T1000 (cell line): ENCODE measurements around the gene ARPC4.
"Not testable (repeated sequence)": the region's sequence is repeated elsewhere in the genome, so short reads cannot be mapped to it uniquely, and the experiment has no call there.

Experiments
- DNase-seq: peaks from one replicate; lab custom pipeline; 2025; ENCODE audit warnings: mixed read lengths; lab: John Stamatoyannopoulos, UW

The ARPC4 gene

GRCh38 chr3:9770276-9770812 lies 22.5 kb upstream of the ARPC4 start:
- DNase-seq: no peak

GRCh38 chr3:9771007-9771406 lies 21.9 kb upstream of the ARPC4 start:
- not testable (repeated sequence) for DNase-seq

- no peak for DNase-seq
Observed at GRCh38 chr3:9776896-9777693, 15.8 kb upstream of the ARPC4 start.

DNA sequence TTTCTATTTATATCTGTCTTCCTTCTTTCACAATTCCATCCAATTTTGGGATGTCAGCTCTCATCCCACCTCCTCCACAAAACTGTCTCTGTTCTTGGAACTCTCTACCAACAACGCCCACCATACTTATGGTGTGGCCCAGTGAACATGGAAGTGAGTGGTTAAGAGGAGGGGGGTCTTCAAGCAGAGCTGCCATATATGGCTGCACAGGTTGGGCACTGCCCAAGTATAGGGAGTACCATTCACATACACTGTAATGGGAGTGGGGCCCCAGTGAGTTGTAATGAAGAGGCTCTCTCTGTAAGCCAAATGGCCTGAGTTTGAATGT lies 15.2 kb upstream of the ARPC4 start:
- DNase-seq: no peak

DNA sequence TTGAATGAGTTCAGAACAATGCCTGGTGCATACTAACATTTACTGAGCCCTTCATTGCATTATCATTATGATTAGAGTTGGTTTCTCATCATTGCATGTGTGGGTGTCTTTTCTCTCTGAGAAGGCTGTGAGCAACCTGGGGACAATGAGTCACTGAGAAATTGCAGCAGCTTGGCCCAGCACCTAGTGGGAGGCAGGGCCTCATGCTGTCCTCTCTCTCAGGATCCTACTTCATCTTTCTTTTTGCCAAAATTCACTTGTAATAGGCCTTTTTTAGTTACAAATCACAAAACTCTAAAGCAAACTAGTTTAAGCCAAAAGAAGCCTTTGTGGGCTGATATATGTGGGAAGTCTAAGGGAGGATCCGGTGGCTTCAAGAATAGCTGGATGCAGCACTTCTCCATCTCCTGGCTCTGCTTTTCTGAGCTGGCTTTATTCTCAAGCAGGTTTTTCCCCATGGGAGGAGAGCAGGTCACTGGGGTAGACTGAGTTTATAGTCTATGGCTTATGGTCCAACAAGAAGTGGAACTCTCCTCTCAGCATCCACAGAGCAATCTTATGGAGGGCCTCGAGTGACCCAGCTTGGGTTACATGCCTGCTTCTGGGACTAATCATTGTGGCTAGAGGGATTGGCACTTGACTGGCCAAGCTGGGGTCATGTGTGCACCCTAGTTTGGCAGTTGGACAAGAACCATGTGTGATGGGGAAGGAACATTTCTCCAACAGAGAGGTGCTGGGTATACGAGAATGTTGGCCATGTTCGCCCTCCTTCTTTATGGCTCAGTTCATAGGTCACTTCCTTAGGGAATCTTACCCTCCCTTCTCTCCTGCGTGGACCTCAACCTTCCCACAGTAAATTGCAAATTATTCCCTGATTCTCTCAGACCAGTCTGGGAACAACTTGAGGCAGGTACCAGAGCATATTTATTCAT lies 14.5 kb upstream of the ARPC4 start:
- DNase-seq: no peak

DNA sequence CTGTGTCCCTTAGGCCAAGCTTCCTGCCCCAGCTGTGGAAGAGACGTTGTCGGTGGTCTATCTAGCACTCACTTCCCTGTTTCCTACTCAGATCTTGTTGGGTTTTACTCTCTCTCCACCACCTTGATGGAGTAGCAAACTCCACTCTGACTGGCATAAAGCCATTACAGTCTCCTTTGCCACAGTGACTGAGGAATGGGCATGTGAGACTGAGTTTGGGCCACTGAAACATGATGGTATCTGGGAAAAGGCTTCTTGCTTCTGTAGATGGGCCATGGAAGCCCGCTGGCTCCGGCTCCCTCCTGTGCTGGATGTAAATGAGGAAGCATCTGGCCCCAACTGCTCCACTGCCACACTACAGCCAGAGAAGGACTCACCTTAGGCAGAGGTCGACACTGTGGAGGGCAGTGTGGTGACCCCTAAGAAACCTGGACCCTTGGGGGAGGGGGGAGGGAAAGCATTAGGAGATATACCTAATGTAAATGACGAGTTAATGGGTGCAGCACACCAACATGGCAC lies 13.7 kb upstream of the ARPC4 start:
- no peak for DNase-seq

DNA sequence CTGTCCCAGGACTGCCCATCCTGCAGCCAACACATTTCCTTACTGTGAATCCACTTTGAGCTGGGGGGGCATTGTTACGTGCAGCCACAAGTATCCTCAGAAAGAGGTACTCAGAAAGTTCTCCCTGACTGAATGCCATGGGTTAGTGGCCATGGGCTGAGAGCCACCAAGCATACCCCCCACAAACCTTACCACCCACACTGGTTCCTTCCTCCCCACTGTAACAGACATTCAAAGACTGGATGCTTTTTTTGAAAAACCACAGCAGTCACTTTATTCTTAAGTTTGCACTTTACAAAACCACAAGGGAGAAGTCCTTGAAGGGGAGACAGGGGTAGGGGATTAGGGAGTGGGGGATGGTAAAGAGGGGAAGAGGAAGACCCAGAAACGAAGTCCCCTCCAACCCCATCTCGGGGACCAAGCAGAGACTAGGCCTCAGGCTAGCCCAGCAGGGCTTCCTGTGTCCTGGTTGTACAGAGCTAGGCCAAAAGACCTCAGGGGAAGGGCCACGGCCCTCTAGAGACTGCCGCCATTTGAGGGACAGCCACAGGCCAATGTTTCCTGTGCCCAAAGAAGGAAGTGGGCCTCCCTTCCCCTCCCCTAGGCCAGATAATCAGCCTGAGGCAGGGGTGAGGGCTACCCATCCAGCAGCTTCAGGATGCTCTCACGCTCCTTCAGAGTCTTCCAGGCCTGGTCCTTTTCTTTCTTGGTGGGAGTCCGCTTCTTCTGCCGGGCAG lies 13.0 kb upstream of the ARPC4 start:
- no peak for DNase-seq

DNA sequence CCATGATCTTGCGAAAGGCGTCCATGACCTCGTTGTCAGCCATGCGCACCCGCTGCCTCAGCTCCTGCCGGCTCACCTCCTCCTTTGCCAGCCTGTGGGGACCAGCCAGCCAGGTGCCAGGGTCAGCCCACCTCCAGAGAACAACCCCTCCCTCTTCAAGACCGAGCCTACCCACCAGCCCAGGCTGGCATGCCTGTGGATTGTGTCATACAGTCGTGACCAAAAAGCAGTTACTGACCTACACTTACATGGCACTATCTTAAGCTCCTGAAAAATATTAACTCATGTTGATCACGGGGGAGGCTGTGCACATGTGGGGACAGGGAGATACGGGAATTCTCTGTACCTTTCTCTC lies 12.4 kb upstream of the ARPC4 start:
- no peak for DNase-seq

GRCh38 chr3:9780910-9781309 lies 12.0 kb upstream of the ARPC4 start:
- no peak for DNase-seq

GRCh38 chr3:9781551-9781950 lies 11.3 kb upstream of the ARPC4 start:
- DNase-seq: no peak

DNA sequence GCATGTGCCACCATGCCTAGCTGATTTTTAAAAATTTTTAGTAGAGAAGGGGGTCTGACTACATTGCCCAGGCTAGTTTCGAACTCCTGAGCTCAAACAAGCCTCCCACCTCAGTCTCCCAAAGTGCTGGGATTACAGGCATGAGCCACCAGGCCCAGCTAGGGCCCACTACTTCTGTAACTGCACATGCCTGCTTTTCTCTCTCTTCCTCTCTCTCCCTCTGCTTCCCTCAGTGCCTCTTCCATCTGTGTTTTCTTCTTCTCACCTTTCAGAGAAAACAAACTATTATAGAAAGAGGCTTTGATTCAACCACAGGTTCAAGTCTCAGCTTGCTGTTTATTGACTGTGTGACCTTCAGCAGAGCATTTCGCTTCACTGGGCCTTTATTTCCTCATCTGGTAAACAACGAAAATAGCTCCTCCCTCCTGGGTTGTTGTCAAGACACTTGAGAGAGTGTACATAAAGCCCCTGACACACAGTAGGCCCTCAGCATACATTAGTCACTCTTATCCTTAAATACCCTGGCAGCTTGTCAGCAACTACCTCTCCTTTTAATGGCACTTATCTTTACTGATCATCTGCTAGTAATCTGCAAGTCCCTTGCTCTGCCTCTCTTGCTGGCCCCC lies 10.8 kb upstream of the ARPC4 start:
- DNase-seq: no peak

- no peak for DNase-seq
Observed at GRCh38 chr3:9782770-9783169, 10.1 kb upstream of the ARPC4 start.

- no peak for DNase-seq
Observed at GRCh38 chr3:9783954-9784353, 8.9 kb upstream of the ARPC4 start.

GRCh38 chr3:9784965-9785364 lies 7.9 kb upstream of the ARPC4 start:
- no peak for DNase-seq

GRCh38 chr3:9785602-9786001 lies 7.3 kb upstream of the ARPC4 start:
- DNase-seq: no peak

GRCh38 chr3:9786209-9786739 lies 6.6 kb upstream of the ARPC4 start:
- DNase-seq: no peak

- DNase-seq: no peak
Observed at GRCh38 chr3:9786825-9787669, 5.8 kb upstream of the ARPC4 start.

DNA sequence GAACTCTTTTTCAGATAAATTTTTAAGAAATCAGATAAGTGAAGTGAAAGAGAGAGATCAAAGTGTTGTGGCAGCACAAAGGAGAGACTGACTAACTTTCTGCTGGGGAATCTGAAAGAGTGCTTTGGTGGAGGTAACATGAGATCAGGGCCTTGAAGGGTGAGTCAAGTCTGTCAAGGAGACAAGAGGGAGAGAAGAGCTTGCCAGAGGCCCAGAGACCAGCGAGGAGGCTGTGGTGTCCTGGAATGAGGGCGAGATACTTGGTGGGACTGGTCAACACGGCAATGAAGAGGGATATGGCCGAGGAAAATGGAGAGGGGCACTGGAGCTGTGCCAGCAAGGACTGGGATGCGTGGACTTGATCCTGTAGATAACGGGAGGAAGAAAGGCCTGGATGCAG lies 5.2 kb upstream of the ARPC4 start:
- DNase-seq: no peak

GRCh38 chr3:9791127-9791526 lies 1.8 kb upstream of the ARPC4 start:
- DNase-seq: no peak

GRCh38 chr3:9791790-9792404 lies 985 bp upstream of the ARPC4 start:
- DNase-seq: no peak
